ENCODE data around the gene CENPM.

DNA sequence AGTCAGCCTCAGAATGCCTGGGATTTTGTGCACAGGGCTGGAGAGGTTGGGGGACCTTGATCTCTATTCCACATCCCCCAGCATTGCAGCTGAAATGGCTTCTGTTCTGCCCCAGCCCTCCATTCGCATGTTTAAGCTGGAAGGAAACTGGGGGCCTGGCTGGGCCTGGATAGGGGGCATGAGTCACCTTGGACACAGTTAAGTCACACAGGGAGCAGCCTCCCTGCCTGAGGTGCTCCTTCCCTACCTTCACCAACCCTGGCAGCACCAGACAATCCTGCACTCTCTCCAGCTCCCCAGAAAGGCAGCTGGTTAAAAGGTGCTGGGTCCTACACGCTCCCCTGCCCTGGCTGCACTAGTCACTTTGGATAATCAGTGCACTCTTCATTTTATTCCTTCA is 5.8 kb upstream of the CENPM start:
- TF ChIP-seq, protein P1, sequence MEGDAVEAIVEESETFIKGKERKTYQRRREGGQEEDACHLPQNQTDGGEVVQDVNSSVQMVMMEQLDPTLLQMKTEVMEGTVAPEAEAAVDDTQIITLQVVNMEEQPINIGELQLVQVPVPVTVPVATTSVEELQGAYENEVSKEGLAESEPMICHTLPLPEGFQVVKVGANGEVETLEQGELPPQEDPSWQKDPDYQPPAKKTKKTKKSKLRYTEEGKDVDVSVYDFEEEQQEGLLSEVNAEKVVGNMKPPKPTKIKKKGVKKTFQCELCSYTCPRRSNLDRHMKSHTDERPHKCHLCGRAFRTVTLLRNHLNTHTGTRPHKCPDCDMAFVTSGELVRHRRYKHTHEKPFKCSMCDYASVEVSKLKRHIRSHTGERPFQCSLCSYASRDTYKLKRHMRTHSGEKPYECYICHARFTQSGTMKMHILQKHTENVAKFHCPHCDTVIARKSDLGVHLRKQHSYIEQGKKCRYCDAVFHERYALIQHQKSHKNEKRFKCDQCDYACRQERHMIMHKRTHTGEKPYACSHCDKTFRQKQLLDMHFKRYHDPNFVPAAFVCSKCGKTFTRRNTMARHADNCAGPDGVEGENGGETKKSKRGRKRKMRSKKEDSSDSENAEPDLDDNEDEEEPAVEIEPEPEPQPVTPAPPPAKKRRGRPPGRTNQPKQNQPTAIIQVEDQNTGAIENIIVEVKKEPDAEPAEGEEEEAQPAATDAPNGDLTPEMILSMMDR (conservative IDR thresholded peaks at IDR 0.05; ENCODE audit: low read depth, low read length), result no peak
- no peak for TF ChIP-seq EZH2phosphoT487 (IDR thresholded peaks at IDR 0.05; ENCODE audit: borderline replicate concordance, low read length)

Measured in PC-3 (cell line).